ENCODE measurements around the gene LPAR3.

Gene LPAR3

GRCh38 chr1:84773195-84773594 lies 119.8 kb downstream of the LPAR3 start:
- no peak for DNase-seq

GRCh38 chr1:84772428-84772943 lies 120.5 kb downstream of the LPAR3 start:
- peak; percentile 86 for DNase-seq

GRCh38 chr1:84771895-84772294 lies 121.1 kb downstream of the LPAR3 start:
- no peak for DNase-seq

DNA sequence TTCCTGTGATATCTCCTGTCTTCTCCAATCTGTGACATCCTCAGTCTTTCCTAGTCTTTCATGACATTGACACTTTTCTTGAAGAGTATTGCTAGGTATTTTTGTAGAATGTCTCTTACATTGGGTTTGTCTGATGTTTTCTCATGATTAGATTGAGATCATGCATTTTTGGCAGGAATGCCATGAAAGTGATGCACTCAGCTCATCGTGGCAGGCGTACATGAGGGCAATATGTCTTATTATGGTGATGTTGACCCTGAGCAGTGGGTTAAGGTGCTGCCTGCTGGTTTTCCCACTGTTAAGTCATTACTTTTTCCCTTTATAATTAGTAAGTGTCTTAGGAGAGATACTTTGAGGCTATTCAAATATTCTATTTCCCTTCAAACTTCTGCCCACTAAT lies 122.5 kb downstream of the LPAR3 start:
- DNase-seq: no peak

GRCh38 chr1:84769636-84770035 lies 123.4 kb downstream of the LPAR3 start:
- DNase-seq: no peak

GRCh38 chr1:84768634-84769033 lies 124.4 kb downstream of the LPAR3 start:
- DNase-seq: no peak

DNA sequence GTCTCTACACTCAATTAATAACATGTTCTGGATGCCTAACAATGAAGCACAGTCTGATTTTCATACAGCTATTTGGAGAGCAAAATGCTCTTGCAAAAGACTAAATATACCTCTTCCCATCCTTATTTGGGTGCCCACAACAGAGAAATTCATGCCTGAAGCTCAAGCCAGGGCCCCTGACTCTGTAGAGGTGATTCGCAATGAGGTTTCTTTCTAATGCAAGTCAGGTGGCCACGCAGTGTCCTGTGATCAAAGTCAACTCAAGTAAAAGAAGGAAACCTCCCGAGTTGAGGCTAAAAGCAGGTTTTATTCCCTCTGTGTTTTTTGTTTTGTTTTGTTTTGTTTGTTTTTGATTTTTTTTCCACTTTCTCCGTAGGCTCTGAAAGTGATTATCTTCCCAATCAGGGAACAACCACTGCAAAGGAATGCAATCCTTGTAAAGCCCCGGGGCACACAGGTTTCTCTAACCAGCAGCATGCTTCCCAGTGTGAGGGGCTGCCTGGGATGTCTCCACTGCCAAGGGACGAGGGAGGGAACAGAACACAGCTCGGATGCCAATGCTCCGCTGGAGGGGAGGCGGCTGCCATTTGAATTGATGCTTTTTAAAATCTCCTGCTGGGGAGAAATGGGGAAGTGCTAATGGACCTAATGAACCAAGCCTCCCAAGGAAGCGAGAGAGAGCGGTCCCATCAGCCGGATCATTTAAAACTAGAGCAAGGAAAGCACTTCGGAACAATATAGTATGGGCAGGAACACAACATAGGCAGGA lies 128.9 kb downstream of the LPAR3 start:
- DNase-seq: no peak

DNA sequence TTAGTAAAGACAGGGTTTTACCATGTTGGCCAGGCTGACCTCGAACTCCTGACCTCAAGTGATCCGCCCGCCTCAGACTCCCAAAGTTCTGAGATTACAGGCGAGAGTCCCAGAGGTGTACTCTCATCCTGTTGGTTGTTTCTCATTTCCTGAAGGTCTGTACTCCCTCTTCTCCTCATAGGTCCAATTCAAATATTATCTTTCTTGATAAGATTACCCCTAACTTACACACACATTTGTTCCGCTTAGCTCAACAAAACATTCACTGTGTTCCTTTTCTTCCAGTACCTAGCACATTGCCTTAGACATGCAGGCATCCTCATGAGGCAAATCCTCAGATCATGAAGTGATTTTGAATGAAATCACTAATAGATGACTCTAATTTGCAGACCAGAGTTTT lies 130.3 kb downstream of the LPAR3 start:
- no peak for DNase-seq
